ENCODE data around the gene KCNG1. TPM values are rescaled to one million over a fixed set of nuclear protein-coding genes. Genes with fewer than 3 reads are reported as not detected.
"Not testable (repeated sequence)": the region's sequence is repeated elsewhere in the genome, so short reads cannot be mapped to it uniquely, and the experiment has no call there.

KCNG1 gene
- polyA plus RNA-seq (ENCODE audit: insufficient read length in 3 of 3): 1 to 10 TPM; 4.5 to 7.9 (median 5.7) TPM
- long read RNA-seq, donor 1: 0 reads
- long read RNA-seq, donor 2, partial matches to known transcripts: 0 of 1 reads
- long read RNA-seq, donor 2, other reads (novel, unspliced or antisense): 0 of 1 reads
- long read RNA-seq, donor 3: 0 reads
- long read RNA-seq, donor 4, partial matches to known transcripts: 0 of 1 reads
- long read RNA-seq, donor 4, other reads (novel, unspliced or antisense): 0 of 1 reads
- long read RNA-seq, donor 5, partial matches to known transcripts: 5 of 6 reads
- long read RNA-seq, donor 5, other reads (novel, unspliced or antisense): 0 of 6 reads
- long read RNA-seq, donor 6: 0 reads
- long read RNA-seq, donor 7, partial matches to known transcripts: 0 of 1 reads
- long read RNA-seq, donor 7, other reads (novel, unspliced or antisense): 0 of 1 reads
- long read RNA-seq, donor 8, partial matches to known transcripts: 0 of 2 reads
- long read RNA-seq, donor 8, other reads (novel, unspliced or antisense): 0 of 2 reads
- long read RNA-seq, donor 9: 0 reads
- long read RNA-seq, donor 10, partial matches to known transcripts: 0 of 2 reads
- long read RNA-seq, donor 10, other reads (novel, unspliced or antisense): 0 of 2 reads
- long read RNA-seq, donor 11, partial matches to known transcripts: 0 of 1 reads
- long read RNA-seq, donor 11, other reads (novel, unspliced or antisense): 0 of 1 reads
- long read RNA-seq, donor 12, partial matches to known transcripts: 0 of 1 reads
- long read RNA-seq, donor 12, other reads (novel, unspliced or antisense): 0 of 1 reads
- long read RNA-seq, donor 13, partial matches to known transcripts: 0 of 1 reads
- long read RNA-seq, donor 13, other reads (novel, unspliced or antisense): 0 of 1 reads
- long read RNA-seq, donor 14: 0 reads
- long read RNA-seq, donor 15: 0 reads
- long read RNA-seq, donor 16, partial matches to known transcripts: 0 of 3 reads
- long read RNA-seq, donor 16, other reads (novel, unspliced or antisense): 0 of 3 reads

GRCh38 chr20:51022803-51023616 lies at the start of gene KCNG1:
Gene KCNG1, minus strand, starts transcription at chr20:51023107. Its CDS starts 12,769 bp downstream, at chr20:51010338.
- DNase-seq (ENCODE audit: extremely low read depth in 1 of 11, low read depth in 9 of 11, low spot score in 4 of 11): peak; percentile 47 to 82 (median 74)

- DNase-seq (ENCODE audit: extremely low read depth in 1 of 11, low read depth in 9 of 11, low spot score in 4 of 11): no peak
Measured at GRCh38 chr20:51070621-51071020, 47.7 kb upstream of the KCNG1 start.

GRCh38 chr20:51067792-51068191 lies 44.9 kb upstream of the KCNG1 start:
- no peak for DNase-seq (ENCODE audit: extremely low read depth in 1 of 11, low read depth in 9 of 11, low spot score in 4 of 11)

- no peak for DNase-seq (ENCODE audit: extremely low read depth in 1 of 11, low read depth in 9 of 11, low spot score in 4 of 11)
Measured at GRCh38 chr20:51065615-51066014, 42.7 kb upstream of the KCNG1 start.

GRCh38 chr20:51064137-51064536 lies 41.2 kb upstream of the KCNG1 start:
- no peak for DNase-seq (ENCODE audit: extremely low read depth in 1 of 11, low read depth in 9 of 11, low spot score in 4 of 11)

GRCh38 chr20:51062065-51062464 lies 39.2 kb upstream of the KCNG1 start:
- DNase-seq (ENCODE audit: extremely low read depth in 1 of 11, low read depth in 9 of 11, low spot score in 4 of 11): no peak

GRCh38 chr20:51061418-51062045 lies 38.6 kb upstream of the KCNG1 start:
- DNase-seq (ENCODE audit: extremely low read depth in 1 of 11, low read depth in 9 of 11, low spot score in 4 of 11): no peak

- DNase-seq (ENCODE audit: extremely low read depth in 1 of 11, low read depth in 9 of 11, low spot score in 4 of 11): no peak
Measured at GRCh38 chr20:51060301-51060700, 37.4 kb upstream of the KCNG1 start.

DNA sequence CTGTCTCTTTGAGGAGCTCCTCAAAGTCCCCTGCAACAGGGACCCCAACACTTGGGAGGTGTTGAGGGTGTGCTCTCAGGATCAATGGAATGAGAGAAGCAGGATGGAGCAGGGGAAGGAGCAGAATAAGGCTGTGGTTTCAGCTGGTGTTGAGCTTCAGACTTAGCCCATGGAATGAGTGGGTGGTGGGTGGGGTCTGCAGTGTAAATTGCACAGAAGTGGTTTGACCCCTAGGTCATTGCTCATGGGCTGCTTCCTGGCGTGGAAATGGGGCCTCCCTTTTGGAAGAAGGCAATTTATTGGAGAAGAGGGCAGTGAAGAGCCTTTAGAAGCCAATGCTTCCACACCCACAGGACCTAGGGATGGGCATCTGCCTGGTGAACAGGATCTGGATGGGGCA lies 37.0 kb upstream of the KCNG1 start:
- no peak for DNase-seq (ENCODE audit: extremely low read depth in 1 of 11, low read depth in 9 of 11, low spot score in 4 of 11)

GRCh38 chr20:51058017-51058416 lies 35.1 kb upstream of the KCNG1 start:
- no peak for DNase-seq (ENCODE audit: extremely low read depth in 1 of 11, low read depth in 9 of 11, low spot score in 4 of 11)

GRCh38 chr20:51054233-51054632 lies 31.3 kb upstream of the KCNG1 start:
- no peak for DNase-seq (ENCODE audit: extremely low read depth in 1 of 11, low read depth in 9 of 11, low spot score in 4 of 11)

- peak in 2 of 11 donors; percentile 17 to 25 for DNase-seq (ENCODE audit: extremely low read depth in 1 of 11, low read depth in 9 of 11, low spot score in 4 of 11)
Measured at GRCh38 chr20:51050531-51051075, 27.7 kb upstream of the KCNG1 start.

- DNase-seq (ENCODE audit: extremely low read depth in 1 of 11, low read depth in 9 of 11, low spot score in 4 of 11): no peak
Measured at GRCh38 chr20:51046021-51046985, 23.4 kb upstream of the KCNG1 start.

GRCh38 chr20:51045492-51045891 lies 22.6 kb upstream of the KCNG1 start:
- DNase-seq (ENCODE audit: extremely low read depth in 1 of 11, low read depth in 9 of 11, low spot score in 4 of 11): not testable (repeated sequence)

GRCh38 chr20:51044796-51045195 lies 21.9 kb upstream of the KCNG1 start:
- no peak for DNase-seq (ENCODE audit: extremely low read depth in 1 of 11, low read depth in 9 of 11, low spot score in 4 of 11)

DNA sequence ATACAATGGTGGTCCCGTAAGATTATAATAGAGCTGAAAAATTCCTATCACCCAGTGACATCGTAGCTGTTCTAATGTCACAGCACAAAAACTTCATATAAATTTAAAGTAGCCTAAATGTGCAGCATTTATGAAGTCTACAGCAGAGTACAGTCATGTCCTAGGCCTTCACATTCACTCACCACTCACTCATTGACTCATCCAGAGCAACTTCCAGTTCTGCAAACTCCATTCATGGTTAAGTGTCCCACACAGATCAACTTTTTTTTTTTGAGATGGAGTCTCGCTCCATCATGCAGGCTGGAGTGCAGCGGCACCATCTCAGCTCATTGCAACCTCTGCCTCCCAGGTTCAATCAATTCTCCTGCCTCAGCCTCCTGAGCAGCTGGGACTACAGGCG lies 20.9 kb upstream of the KCNG1 start:
- DNase-seq (ENCODE audit: extremely low read depth in 1 of 11, low read depth in 9 of 11, low spot score in 4 of 11): no peak

GRCh38 chr20:51042657-51043247 lies 19.8 kb upstream of the KCNG1 start:
- no peak for DNase-seq (ENCODE audit: extremely low read depth in 1 of 11, low read depth in 9 of 11, low spot score in 4 of 11)
